Measurements from ENCODE around the gene RPP21.

The RPP21 gene

DNA sequence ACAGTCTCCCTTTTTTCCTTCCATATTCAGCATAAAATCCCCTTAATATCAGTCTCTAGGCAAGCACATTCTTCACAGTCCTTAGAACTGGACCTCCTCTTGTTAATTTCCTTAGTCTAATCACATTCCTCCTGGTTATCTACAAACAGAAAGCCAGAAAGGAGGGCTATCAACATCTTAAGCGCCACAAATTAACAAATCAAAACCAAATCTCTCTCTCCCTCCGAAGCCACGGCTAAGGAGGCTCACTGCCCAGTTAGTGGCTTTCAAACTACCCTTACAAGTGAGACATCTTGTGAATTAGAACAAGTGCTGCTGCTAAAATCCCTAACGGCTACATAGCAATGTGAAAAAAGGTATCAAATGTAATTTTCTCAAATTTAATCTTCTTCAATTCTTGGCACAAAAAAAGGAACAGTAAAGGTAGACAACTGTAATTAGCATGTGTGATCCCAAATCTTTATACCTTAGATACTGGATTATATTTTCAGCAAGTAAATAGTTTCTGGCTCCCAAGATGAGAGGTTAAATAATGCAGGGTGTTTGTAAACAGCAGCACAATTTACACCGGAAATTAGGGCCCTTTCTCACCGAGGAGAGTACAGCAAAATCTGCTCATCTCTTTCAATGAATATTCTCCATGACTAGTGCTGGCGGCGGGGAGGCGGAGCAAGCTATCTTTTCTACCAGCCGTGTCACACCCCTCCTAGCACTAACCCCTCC is 19.6 kb upstream of the RPP21 start:
- Mint-ChIP-seq H3K9me3 (no peaks in the 10 kb centered on the region), H3K27me3 (no peaks in the 10 kb centered on the region), H3K4me1 (ENCODE audit: low read depth) (peaks cover 67% of the 10 kb centered on the region), H3K27ac (peak overlapping the region; percentile 99), H3K36me3 (ENCODE audit: low read depth) (peaks cover 59% of the 10 kb centered on the region), H3K4me3 (peak overlapping the region; percentile 93)

DNA sequence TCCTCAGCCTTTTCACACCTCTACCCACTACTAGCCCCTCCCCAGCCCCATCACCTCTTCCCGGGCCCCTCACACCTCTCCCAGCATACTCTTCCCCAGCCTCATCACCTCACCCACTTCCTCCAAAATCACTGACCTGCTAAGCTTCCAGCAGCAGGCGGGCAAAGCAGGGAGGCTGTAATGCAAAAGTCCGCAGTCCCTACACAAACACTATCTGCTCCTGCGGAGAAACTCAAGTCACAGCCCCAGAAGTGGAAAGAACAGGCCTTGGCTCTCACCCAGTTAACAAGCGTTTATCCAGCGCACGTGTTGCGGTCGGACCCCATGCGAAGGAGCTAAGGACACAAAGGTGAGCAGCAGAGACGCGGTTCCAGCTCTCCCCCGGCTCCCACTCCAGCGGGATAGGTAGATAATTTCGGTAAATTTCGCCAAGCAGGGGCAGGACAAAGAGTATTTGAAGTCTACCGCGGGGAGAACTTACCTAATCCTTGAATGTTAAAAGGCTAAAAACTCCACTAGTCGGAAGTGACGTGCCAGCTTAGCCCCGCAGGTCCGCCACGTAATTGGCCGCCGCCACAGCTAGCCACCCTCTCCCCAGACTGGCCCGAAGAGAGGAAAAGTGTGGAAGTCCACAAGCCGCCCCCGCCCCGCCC is 19.0 kb upstream of the RPP21 start:
- Mint-ChIP-seq H3K9me3 (no peaks in the 10 kb centered on the region), H3K36me3 (ENCODE audit: low read depth) (peaks cover 56% of the 10 kb centered on the region), H3K4me1 (ENCODE audit: low read depth) (peaks cover 60% of the 10 kb centered on the region), H3K27ac (peak overlapping the region; percentile 99), H3K4me3 (peak overlapping the region; percentile 93), H3K27me3 (no peaks in the 10 kb centered on the region)

DNA sequence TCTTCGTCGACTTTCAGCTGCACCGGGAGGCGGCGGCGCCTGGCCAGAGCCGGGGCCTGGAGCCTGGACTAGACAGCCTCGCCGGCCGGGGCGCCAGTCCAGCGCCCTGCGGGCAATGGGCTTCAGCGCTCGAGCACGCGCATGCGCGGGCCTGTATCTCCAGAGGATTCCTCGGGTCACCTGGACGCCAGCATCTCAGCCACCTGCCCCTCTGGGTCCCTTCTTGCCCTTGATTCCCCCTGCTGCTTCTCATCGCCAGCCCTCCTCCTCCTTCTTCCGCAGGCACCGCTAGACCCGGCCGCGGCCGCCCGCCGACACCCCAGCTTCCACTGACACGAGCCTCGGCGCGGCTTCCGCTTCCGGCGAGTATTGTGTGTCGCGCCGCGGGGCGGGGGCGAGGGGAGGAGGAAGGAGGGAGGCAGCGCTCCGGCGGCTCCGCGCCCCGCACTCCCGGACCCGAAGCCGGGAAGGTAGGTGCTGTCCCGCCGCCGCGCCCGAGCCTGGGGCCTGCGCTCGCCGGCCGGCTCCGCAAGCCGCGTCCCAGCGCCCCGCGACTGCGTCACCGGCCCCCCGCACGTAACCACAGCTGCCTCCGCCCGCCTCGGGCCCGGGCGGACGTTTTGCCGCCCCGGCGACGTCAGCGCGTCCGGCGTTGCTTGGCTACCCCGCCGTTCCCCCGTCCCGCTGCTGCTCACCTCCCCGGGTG is 18.3 kb upstream of the RPP21 start, which contains the start of gene TRIM39:
Gene TRIM39 (plus strand): TSS at position 402 of the 706 bp plus-strand sequence. CDS start 2,391 bp downstream, outside the sequence.
- peak within 1 kb of the TSS; percentile 99 for H3K27ac Mint-ChIP-seq
- H3K36me3 Mint-ChIP-seq (ENCODE audit: low read depth) = peaks cover 56% of the 10 kb centered on the region
- H3K9me3 Mint-ChIP-seq = no peaks in the 10 kb centered on the region
- peak within 1 kb of the TSS; percentile 93 for H3K4me3 Mint-ChIP-seq
- H3K27me3 Mint-ChIP-seq = no peaks in the 10 kb centered on the region
- H3K4me1 Mint-ChIP-seq (ENCODE audit: low read depth) = peaks cover 54% of the 10 kb centered on the region

DNA sequence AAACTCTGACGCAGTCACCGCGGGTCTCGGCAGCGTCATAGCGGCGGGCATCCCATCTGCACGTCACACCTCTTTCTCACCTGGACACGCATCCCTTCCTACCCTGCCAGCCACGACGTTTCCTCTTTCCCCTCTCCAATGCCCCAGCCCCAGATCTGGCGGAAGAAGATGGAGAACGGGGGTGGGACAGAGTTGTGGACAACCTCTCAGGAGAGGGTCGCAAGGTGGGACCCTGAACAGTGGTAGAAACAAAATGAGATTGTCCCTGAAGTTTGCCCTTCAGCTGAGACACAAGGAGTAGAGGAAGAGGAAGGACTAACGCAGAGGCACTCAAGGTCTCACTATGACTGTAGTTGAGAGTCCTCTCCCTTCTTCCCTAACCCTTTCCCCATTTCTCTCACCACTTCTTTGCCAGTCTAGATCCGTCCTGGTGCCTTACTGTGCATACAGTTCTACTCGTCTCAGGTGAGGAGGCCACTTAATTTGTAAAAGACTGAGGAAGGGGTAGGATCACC is 17.7 kb upstream of the RPP21 start:
- Mint-ChIP-seq H3K27ac (peak overlapping the region; percentile 95), H3K9me3 (no peaks in the 10 kb centered on the region), H3K36me3 (ENCODE audit: low read depth) (peaks cover 56% of the 10 kb centered on the region), H3K4me1 (ENCODE audit: low read depth) (peaks cover 48% of the 10 kb centered on the region), H3K4me3 (peak overlapping the region; percentile 93), H3K27me3 (no peaks in the 10 kb centered on the region)

DNA sequence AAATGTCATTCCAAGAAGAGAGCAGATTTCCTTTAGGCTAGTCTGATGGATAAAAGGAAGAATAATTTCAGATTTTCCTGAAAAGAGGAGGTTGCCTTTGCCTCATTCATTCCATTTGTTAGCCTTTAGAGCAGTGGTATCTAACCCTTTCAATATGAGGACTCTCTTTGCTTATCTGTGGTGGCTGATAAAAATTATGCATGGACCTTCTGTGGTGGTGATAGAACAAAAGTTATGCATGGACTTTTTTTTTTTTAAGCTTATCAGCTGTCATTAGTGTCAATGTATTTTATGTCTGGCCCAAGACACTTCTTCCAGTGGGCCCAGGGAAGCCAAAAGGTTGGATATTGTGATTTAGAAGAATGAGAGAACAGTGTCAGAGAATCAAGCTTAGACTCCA is 16.6 kb upstream of the RPP21 start:
- H3K27me3 Mint-ChIP-seq = no peaks in the 10 kb centered on the region
- no peak overlapping the region for H3K4me3 Mint-ChIP-seq
- H3K27ac Mint-ChIP-seq = no peak overlapping the region
- peaks cover 56% of the 10 kb centered on the region for H3K36me3 Mint-ChIP-seq (ENCODE audit: low read depth)
- no peaks in the 10 kb centered on the region for H3K9me3 Mint-ChIP-seq
- peaks cover 37% of the 10 kb centered on the region for H3K4me1 Mint-ChIP-seq (ENCODE audit: low read depth)

DNA sequence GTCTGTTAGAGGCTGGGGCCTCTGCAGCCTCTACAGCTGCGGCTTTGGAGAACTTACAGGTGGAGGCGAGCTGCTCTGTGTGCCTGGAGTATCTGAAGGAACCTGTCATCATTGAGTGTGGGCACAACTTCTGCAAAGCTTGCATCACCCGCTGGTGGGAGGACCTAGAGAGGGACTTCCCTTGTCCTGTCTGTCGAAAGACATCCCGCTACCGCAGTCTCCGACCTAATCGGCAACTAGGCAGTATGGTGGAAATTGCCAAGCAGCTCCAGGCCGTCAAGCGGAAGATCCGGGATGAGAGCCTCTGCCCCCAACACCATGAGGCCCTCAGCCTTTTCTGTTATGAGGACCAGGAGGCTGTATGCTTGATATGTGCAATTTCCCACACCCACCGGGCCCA is 15.6 kb upstream of the RPP21 start:
- H3K4me3 Mint-ChIP-seq = no peak overlapping the region
- no peak overlapping the region for H3K27ac Mint-ChIP-seq
- peaks cover 58% of the 10 kb centered on the region for H3K36me3 Mint-ChIP-seq (ENCODE audit: low read depth)

DNA sequence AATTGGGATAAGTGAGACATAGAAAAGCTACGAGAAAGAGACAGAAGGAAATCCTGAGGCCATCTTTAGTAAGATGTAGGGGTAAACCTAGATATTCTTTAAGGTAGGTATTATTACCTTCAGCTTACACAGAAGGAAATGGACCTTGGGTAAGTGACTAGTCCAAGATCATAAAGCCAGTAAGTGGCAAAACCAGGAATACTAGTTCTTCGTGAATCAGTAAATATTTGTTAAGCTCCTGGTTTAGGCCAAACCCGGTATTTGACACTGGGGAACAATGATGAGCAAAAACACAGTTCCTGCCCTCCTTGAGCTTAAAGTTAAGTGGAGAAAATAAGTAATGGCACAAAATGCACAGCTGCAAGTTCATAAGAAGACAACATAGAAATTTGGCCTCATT is 13.0 kb upstream of the RPP21 start:
- no peaks in the 10 kb centered on the region for H3K9me3 Mint-ChIP-seq
- H3K27ac Mint-ChIP-seq = no peak overlapping the region
- peaks cover 71% of the 10 kb centered on the region for H3K36me3 Mint-ChIP-seq (ENCODE audit: low read depth)

More for the DNA sequence above, 15.6 kb upstream of the RPP21 start:
- H3K9me3 Mint-ChIP-seq = no peaks in the 10 kb centered on the region
- peaks cover 28% of the 10 kb centered on the region for H3K4me1 Mint-ChIP-seq (ENCODE audit: low read depth)
- H3K27me3 Mint-ChIP-seq = no peaks in the 10 kb centered on the region

DNA sequence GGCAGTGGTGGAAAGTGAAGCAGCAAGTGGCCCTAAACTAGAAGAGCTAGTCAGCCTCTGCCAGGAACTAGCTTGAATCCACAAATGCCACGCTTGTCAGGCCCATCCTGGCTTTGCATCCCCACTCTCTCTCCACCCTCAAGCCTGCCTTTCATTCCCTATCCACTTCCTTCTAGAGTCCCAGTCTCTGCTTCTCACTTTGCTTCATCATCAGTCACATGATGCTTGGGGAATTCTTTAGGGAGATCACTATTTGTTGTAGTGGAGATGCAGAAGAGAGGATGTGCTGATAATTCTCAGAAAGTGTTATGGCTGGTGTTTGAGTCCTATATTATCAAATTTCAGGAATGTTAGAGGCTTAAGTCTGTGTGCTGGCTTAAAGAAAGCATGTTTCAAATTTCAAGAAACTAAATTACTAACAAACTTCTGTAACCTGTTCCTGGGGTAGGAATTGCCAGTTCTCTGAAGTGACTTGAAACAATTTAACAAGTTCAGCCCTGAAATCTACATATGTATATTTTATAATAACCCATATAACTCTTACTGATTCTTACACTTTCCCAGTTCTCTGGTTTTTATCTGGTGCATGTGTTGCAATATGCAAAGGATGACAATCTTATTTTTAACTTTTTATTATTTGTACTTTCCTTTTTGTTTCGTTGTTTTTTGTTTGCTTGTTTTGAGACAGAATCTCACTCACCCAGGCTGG is 10.7 kb upstream of the RPP21 start:
- H3K36me3 Mint-ChIP-seq (ENCODE audit: low read depth) = peaks cover 74% of the 10 kb centered on the region
- no peak overlapping the region for H3K27ac Mint-ChIP-seq

More for the DNA sequence above, 13.0 kb upstream of the RPP21 start:
- no peaks in the 10 kb centered on the region for H3K27me3 Mint-ChIP-seq
- peaks cover 15% of the 10 kb centered on the region for H3K4me1 Mint-ChIP-seq (ENCODE audit: low read depth)
- no peak overlapping the region for H3K4me3 Mint-ChIP-seq

DNA sequence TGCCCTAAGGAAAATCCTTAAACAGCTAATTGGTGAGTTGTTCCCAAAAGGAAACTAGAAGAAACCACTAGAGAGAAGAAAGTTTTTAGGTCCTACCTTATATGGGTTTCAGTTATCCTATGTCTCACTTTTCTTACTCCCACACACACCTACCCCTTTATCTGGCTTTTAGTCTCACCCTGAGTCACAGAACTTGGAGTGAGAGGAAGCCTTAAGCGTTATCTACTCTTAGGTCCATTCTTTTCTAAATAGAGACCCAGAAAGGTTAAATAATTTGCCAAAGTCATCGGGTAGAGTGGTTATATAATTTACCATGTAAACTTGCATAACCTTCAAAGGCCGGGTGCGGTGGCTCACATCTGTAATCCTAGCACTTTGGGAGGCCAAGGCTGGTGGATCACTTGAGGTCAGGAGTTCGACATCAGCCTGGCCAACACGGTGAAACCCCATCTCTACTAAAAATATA is 4.3 kb upstream of the RPP21 start:
- Mint-ChIP-seq H3K9me3 (no peaks in the 10 kb centered on the region), H3K36me3 (ENCODE audit: low read depth) (peaks cover 59% of the 10 kb centered on the region), H3K27ac (no peak overlapping the region), H3K27me3 (no peaks in the 10 kb centered on the region), H3K4me3 (no peak overlapping the region), H3K4me1 (ENCODE audit: low read depth) (peaks cover 25% of the 10 kb centered on the region)

More for the DNA sequence above, 10.7 kb upstream of the RPP21 start:
- Mint-ChIP-seq H3K27me3 (no peaks in the 10 kb centered on the region), H3K4me3 (no peak overlapping the region), H3K4me1 (ENCODE audit: low read depth) (no peaks in the 10 kb centered on the region), H3K9me3 (no peaks in the 10 kb centered on the region)

DNA sequence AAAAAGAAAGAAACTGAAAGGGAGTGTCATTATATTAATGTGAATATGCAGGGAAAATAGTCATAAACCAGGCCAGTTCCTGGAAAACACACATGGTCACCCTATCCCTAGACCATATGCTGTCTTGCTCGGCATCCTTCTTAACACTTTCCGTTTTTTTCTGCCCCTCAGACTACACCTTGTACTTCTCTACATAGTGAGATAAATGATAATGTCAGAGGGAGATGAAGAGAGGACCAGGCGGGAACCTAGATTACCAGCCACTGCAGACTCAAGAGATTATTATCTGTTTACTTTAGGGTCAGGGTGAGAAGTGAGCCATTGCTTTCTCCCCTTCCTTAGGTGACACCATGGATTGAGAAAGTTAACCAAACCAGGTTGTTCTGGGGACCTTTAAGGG is 3.7 kb upstream of the RPP21 start:
- H3K9me3 Mint-ChIP-seq = no peaks in the 10 kb centered on the region
- peaks cover 59% of the 10 kb centered on the region for H3K36me3 Mint-ChIP-seq (ENCODE audit: low read depth)
- H3K27ac Mint-ChIP-seq = no peak overlapping the region
- H3K4me3 Mint-ChIP-seq = no peak overlapping the region
- H3K4me1 Mint-ChIP-seq (ENCODE audit: low read depth) = peaks cover 31% of the 10 kb centered on the region
- no peaks in the 10 kb centered on the region for H3K27me3 Mint-ChIP-seq

DNA sequence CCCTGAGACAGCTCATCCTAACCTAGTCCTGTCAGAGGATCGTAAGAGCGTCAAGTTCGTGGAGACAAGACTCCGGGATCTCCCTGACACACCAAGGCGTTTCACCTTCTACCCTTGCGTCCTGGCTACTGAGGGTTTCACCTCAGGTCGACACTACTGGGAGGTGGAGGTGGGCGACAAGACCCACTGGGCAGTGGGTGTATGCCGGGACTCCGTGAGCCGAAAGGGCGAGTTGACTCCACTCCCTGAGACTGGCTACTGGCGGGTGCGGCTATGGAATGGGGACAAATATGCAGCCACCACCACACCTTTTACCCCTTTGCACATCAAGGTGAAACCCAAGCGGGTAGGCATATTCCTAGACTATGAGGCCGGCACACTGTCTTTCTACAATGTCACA is 3.2 kb upstream of the RPP21 start:
- Mint-ChIP-seq H3K27me3 (no peaks in the 10 kb centered on the region), H3K4me3 (no peak overlapping the region), H3K4me1 (ENCODE audit: low read depth) (peaks cover 36% of the 10 kb centered on the region), H3K9me3 (no peaks in the 10 kb centered on the region), H3K36me3 (ENCODE audit: low read depth) (peaks cover 57% of the 10 kb centered on the region), H3K27ac (no peak overlapping the region)

DNA sequence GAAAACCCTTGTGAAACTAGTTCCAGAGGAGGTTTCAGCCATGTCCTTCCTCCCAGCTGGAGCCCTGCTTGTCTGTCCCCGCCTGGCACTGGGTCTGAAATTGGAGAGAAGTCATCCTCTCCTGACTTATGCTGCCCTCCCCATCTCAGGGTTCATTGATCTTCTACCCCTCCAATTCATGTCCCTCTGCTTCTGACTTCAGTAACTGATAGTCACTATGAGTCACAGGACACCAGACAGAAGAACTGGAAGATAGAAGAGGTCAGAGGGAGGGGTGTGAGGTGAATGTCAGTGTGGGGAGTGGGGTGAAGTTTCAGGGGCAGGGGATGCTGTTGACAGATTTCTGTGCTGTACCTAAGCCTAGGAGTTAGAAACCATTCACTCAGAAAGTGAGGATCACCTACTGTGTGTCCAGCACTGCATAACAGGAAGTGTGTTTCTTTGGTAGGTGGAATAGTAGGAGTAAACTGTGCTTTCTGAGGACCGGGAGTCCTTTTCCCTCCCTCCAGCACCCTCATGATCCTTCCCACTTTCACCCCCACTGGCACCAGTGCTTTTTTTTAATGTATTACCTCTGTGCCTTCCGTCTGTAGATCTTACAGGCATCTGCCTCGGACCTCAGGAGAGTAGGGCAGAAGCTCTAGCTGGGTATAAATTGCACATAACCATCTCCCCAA is 627 bp upstream of the RPP21 start:
- Mint-ChIP-seq H3K9me3 (no peaks in the 10 kb centered on the region), H3K27me3 (no peaks in the 10 kb centered on the region), H3K4me1 (ENCODE audit: low read depth) (peaks cover 49% of the 10 kb centered on the region), H3K27ac (peak overlapping the region; percentile 53), H3K36me3 (ENCODE audit: low read depth) (peaks cover 52% of the 10 kb centered on the region), H3K4me3 (peak overlapping the region; percentile 89)

DNA sequence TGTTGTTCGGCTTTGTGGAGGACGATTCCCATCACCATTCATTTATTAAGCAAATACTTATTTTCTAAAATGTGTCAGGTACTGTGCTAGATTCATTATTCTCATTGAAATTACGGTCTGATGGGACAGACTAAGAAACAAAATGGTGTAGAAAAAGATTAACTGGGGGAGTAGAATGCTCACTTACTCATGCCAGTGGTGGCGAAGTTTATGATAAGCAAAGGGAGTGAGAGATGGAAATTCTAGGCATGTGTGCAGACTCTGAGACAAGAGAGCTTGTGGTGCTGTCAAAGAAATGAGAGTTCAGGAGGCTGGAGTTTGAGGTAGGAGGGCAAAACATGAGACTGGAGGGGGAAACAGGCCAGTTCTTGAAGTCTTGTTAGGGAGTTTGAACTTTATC is 896 bp downstream of the RPP21 start:
- Mint-ChIP-seq H3K4me3 (peak overlapping the region; percentile 89), H3K4me1 (ENCODE audit: low read depth) (peaks cover 50% of the 10 kb centered on the region), H3K36me3 (ENCODE audit: low read depth) (peaks cover 38% of the 10 kb centered on the region), H3K9me3 (no peaks in the 10 kb centered on the region), H3K27ac (peak overlapping the region; percentile 76), H3K27me3 (no peaks in the 10 kb centered on the region)

DNA sequence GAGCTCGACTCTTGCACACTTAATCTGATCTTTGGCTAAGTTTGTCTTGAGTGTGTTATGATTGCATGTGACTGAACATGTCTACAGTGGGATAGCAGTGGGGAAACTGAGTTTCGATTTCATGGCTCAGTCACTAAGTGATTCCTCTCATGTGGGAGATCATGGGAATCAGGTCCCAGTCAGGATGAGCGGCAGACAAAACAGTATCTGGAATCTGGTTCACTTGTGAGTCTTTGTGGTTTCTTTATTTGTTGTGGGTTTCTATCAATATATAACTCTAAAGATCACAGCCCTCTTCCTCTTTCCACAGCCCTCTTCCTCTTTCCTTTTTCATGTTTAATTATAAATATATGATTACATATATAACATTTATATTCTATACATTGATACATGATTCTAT is 4.0 kb downstream of the RPP21 start:
- H3K4me3 Mint-ChIP-seq = no peak overlapping the region
- H3K4me1 Mint-ChIP-seq (ENCODE audit: low read depth) = peaks cover 50% of the 10 kb centered on the region
- no peak overlapping the region for H3K27ac Mint-ChIP-seq
- H3K9me3 Mint-ChIP-seq = no peaks in the 10 kb centered on the region
- peaks cover 8% of the 10 kb centered on the region for H3K27me3 Mint-ChIP-seq
- peaks cover 20% of the 10 kb centered on the region for H3K36me3 Mint-ChIP-seq (ENCODE audit: low read depth)

All from stimulated activated naive CD8-positive, alpha-beta T cell treated with anti-CD3 and anti-CD28 coated beads, Interleukin-15, Interleukin-2, amounts not matched to agents 100 ng/mL and 50 ng/mL, for 24 hours (primary cell).